GM18517 (cell line): Measurements from ENCODE around the gene MTMR8.

ENCODE experiments used
- ATAC-seq: cut with Tn5 transposase; IDR thresholded peaks from one replicate; pipeline ENCODE4 v1.9.1; 2021; ENCODE audit warnings: mild to moderate bottlenecking, moderate library complexity; ENCODE audit not compliant: unreplicated experiment

Gene MTMR8

DNA sequence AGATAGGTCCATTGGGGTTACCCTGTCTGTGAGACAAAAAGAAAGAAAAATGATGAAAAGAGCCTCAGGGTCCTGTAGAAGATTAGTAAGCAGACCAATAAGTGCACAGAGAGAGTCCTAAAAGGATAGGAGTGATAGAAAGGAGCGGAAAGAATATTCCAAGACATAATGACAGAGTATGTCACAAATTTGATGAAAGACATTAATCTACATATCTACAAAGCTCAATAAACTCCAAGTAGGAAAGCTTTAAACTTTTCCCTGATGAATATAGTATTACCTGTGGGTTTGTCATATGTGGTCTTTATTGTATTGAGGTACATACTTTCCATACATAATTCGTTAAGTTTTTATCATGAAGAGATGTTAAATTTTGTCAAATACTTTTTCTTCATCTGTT, 73.7 kb downstream of the MTMR8 start:
- no peak for ATAC-seq

DNA sequence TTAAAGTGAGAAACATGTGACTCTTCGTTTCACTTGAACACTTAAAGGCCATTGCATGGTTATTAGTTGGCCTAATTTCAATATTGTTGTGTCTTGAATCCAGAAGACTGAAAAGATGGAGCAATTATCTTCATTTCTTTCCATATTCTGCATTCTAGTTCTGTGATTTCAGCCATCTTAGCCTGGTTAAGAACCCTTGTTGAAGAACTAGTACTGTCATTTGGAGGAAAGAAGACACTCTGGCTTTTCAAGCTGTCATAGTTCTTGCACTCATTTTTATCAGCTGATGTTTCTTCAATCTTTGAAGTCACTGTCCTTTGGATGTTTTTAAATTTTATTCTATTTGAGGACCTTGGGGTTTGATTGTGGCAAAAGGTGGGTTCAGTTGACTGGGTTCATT, 81.6 kb downstream of the MTMR8 start:
- no peak for ATAC-seq

DNA sequence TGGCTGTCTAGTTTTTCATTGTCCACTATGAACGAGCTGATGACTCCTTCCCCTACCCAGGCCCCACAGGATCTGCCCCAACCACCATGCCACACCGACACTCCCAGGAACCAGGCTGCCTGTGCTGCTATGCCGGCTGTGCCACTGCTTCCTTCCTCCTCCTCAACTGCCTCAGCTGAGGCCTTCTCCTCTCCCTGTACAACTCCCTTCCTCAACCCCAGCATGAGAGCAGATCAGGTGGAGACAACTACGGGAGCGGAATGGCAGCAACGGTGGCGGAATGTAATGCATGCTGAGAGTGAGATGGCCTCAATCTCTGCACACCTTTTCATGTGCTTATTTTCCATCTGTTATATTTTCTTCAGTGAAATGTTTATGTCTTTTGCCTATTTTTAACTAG, 88.5 kb downstream of the MTMR8 start:
- no peak for ATAC-seq

DNA sequence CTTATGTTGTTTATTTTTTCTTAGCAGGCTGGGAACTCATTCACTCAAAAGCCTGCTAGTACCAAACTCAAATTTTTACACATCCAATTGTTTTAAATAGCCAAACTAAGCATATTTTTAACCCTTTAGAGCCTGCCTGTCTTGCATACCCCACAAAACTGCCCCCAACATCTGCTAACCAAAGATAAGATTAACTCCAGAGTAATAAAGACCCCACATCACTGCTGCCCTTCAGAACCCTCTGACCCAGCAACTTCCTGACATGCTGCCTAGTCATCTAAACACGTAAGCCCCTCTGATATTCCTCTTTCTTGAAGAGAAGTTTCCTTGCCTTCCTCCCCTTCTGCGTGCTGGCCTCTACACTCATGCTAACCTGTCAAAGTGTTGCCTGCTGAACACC, 104.1 kb downstream of the MTMR8 start:
- ATAC-seq = no peak

DNA sequence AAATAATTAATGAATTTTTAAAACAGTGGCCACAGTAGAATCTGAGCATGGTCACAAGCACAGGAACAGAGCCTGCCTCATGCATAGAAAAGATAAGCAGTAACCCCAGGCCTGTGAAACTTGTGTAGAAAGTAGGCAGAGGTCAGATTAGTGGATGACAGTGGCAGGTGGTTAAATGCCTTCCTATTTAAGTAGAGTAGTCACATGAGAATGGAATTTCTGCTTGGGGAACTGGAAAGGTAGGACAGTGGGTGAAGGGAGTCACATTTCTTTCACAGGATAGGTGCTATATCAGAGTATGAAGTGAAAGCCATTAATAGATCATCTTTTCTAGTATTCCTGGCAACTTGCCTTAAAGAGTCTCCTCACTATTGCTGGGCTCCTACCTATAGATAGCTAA, 130.0 kb downstream of the MTMR8 start:
- no peak for ATAC-seq

DNA sequence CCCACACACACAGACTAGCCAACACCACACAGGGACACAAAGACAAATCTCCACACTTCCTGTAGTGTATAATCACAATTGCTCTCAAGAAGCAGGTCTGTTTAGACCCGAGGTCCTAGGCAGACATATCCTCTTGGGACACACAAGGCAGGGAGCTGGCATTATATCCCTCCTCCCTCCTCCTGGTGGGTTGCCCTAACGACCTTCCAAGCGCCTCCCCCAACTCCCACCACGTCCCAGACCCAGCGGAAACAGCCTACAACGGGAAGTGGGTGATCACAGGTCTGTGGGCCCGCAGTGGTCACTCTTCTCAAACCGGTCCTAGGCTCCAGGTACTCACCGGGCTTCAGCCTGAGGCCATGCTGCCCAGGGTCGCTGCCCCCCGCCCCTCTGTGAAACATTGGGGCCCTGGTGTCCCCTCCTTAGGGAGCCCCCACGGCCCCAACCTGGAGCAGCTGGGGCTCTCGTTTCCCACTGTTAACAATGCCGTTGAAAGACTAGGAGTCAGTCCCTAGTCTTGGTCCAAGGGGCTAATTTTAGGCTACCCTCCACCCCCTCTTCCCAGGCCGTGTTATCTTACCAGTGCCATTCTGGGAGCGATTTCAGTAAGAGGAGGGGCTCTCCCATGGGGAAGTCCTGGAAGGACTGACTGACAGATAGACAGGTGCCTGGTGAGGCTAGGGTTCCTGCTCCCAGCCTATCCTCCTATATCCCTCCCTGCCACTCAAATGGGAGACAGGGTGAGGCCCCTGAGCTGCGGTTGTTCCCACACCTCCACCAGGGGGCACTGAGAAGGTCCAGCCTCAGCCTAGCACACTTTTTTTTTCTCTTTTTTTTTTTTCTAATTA, 164.9 kb downstream of the MTMR8 start, which contains the start of gene ASB12:
Gene ASB12 (minus strand): TSS at position 485 of the 848 bp plus-strand sequence. CDS start 4,957 bp downstream, outside the sequence.
- no peak for ATAC-seq

DNA sequence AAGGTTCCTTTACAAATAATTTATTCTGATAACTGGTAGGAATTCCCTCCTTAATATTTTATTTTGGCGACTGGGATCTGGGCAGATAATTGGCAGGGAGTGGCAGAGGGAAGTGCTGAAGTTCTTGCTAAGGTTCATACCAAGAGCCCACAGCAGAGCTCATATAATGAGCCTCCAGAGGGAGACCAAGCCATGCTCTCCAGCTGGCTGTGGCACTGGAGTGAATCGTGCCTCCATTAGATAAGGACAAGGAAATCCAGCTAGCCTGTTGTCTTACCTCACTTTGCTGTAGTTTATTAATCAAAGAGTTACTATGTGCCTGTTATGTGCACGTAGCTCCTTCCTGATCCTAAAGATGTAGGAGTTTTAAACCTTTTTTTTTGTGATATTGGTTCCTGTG, 166.1 kb downstream of the MTMR8 start:
- ATAC-seq = no peak
